ENCODE measurements around the gene MACROD2. TPM values are rescaled to one million over a fixed set of nuclear protein-coding genes. Genes with fewer than 3 reads are reported as not detected.

Gene MACROD2
- total RNA-seq, 1 experiment from 2014 or later = 1.4 TPM

- POLR2A ChIA-PET (ENCODE audit: low non-redundant PET) = interaction anchor here (0.6 kb wide), 1 partner anchor 614 kb away, joined by 8 read pairs; no protein-coding TSS in a partner anchor
- Histone ChIP-seq H3K27me3 (replicated peaks; ENCODE audit: insufficient read depth, low read depth, low read length, poor library complexity) (no peaks in the 10 kb centered on the region), H3K27ac (ENCODE audit: low read depth, low read length, poor library complexity, severe bottlenecking) (no peak overlapping the region), H3K9me3 (ENCODE audit: low read depth, low read length, poor library complexity, severe bottlenecking) (no peaks in the 10 kb centered on the region), H3K36me3 (ENCODE audit: insufficient read depth, low read length, poor library complexity, severe bottlenecking) (no peaks in the 10 kb centered on the region), H3K4me3 (ENCODE audit: low read depth, low read length, poor library complexity, severe bottlenecking) (no peak overlapping the region), H3K4me1 (ENCODE audit: insufficient read depth, low read length, poor library complexity, severe bottlenecking) (peaks cover 13% of the 10 kb centered on the region)
- peak; percentile 68 for DNase-seq (ENCODE audit: low spot score)
- intact Hi-C loops (cut with micrococcal nuclease; ENCODE audit: unreplicated experiment) = no loop called here
- TF ChIP-seq EZH2 (IDR thresholded peaks at IDR 0.05; ENCODE audit: borderline replicate concordance, low read depth, low read length, poor library complexity, severe bottlenecking) = no peak
- TF ChIP-seq CTCF (conservative IDR thresholded peaks at IDR 0.05; ENCODE audit: low read depth, low read length) = no peak
- no TSS peak for BruUV-seq (replicated peaks)
- CTCF ChIA-PET = no interaction called here
Observed at GRCh38 chr20:14401479-14402138, 406.3 kb downstream of the MACROD2 start.

GRCh38 chr20:14404515-14404914 lies 409.2 kb downstream of the MACROD2 start:
- no peak for TF ChIP-seq EZH2 (IDR thresholded peaks at IDR 0.05; ENCODE audit: borderline replicate concordance, low read depth, low read length, poor library complexity, severe bottlenecking)
- H3K27me3 ChIP-seq (replicated peaks; ENCODE audit: insufficient read depth, low read depth, low read length, poor library complexity) = no peaks in the 10 kb centered on the region
- intact Hi-C loops (cut with micrococcal nuclease; ENCODE audit: unreplicated experiment) = no loop called here
- DNase-seq (ENCODE audit: low spot score) = no peak
- H3K4me3 ChIP-seq (ENCODE audit: low read depth, low read length, poor library complexity, severe bottlenecking) = no peak overlapping the region
- POLR2A ChIA-PET (ENCODE audit: low non-redundant PET) = no interaction called here
- CTCF ChIA-PET = no interaction called here
- H3K9me3 ChIP-seq (ENCODE audit: low read depth, low read length, poor library complexity, severe bottlenecking) = no peaks in the 10 kb centered on the region
- no peaks in the 10 kb centered on the region for H3K36me3 ChIP-seq (ENCODE audit: insufficient read depth, low read length, poor library complexity, severe bottlenecking)
- no TSS peak for BruUV-seq (replicated peaks)
- no peak overlapping the region for H3K27ac ChIP-seq (ENCODE audit: low read depth, low read length, poor library complexity, severe bottlenecking)
- peaks cover 13% of the 10 kb centered on the region for H3K4me1 ChIP-seq (ENCODE audit: insufficient read depth, low read length, poor library complexity, severe bottlenecking)

- intact Hi-C loops (cut with micrococcal nuclease; ENCODE audit: unreplicated experiment) = no loop called here
- no peaks in the 10 kb centered on the region for H3K36me3 ChIP-seq (ENCODE audit: insufficient read depth, low read length, poor library complexity, severe bottlenecking)
- H3K27me3 ChIP-seq (replicated peaks; ENCODE audit: insufficient read depth, low read depth, low read length, poor library complexity) = no peaks in the 10 kb centered on the region
- ChIA-PET CTCF (no interaction called here), POLR2A (ENCODE audit: low non-redundant PET) (no interaction called here)
- peaks cover 8% of the 10 kb centered on the region for H3K4me1 ChIP-seq (ENCODE audit: insufficient read depth, low read length, poor library complexity, severe bottlenecking)
- DNase-seq (ENCODE audit: low spot score) = no peak
- no peaks in the 10 kb centered on the region for H3K9me3 ChIP-seq (ENCODE audit: low read depth, low read length, poor library complexity, severe bottlenecking)
- H3K4me3 ChIP-seq (ENCODE audit: low read depth, low read length, poor library complexity, severe bottlenecking) = no peak overlapping the region
- TF ChIP-seq EZH2 (IDR thresholded peaks at IDR 0.05; ENCODE audit: borderline replicate concordance, low read depth, low read length, poor library complexity, severe bottlenecking) (no peak), CTCF (conservative IDR thresholded peaks at IDR 0.05; ENCODE audit: low read depth, low read length) (no peak)
- BruUV-seq (replicated peaks) = no TSS peak
- H3K27ac ChIP-seq (ENCODE audit: low read depth, low read length, poor library complexity, severe bottlenecking) = no peak overlapping the region
Observed at GRCh38 chr20:14406495-14406894, 411.2 kb downstream of the MACROD2 start.

GRCh38 chr20:14407336-14407735 lies 412.0 kb downstream of the MACROD2 start:
- intact Hi-C loops (cut with micrococcal nuclease; ENCODE audit: unreplicated experiment) = no loop called here
- Histone ChIP-seq H3K9me3 (ENCODE audit: low read depth, low read length, poor library complexity, severe bottlenecking) (no peaks in the 10 kb centered on the region), H3K27ac (ENCODE audit: low read depth, low read length, poor library complexity, severe bottlenecking) (no peak overlapping the region), H3K4me1 (ENCODE audit: insufficient read depth, low read length, poor library complexity, severe bottlenecking) (peaks cover 3% of the 10 kb centered on the region), H3K27me3 (replicated peaks; ENCODE audit: insufficient read depth, low read depth, low read length, poor library complexity) (no peaks in the 10 kb centered on the region), H3K4me3 (ENCODE audit: low read depth, low read length, poor library complexity, severe bottlenecking) (no peak overlapping the region), H3K36me3 (ENCODE audit: insufficient read depth, low read length, poor library complexity, severe bottlenecking) (no peaks in the 10 kb centered on the region)
- no TSS peak for BruUV-seq (replicated peaks)
- ChIA-PET CTCF (no interaction called here), POLR2A (ENCODE audit: low non-redundant PET) (no interaction called here)
- DNase-seq (ENCODE audit: low spot score) = no peak
- TF ChIP-seq EZH2 (IDR thresholded peaks at IDR 0.05; ENCODE audit: borderline replicate concordance, low read depth, low read length, poor library complexity, severe bottlenecking) (no peak), CTCF (conservative IDR thresholded peaks at IDR 0.05; ENCODE audit: low read depth, low read length) (no peak)
